ENCODE results near the gene HOXB7. TPM values are rescaled to one million over a fixed set of nuclear protein-coding genes. Genes with fewer than 3 reads are reported as not detected.
A peak's percentile ranks its signal among the peaks of the same experiment; 100 is the strongest.

The HOXB7 gene
- total and polyA plus RNA-seq, 2 experiments from 2014 or later: not detected

GRCh38 chr17:48596735-48597527 is 13.9 kb downstream of the HOXB7 start:
- Histone ChIP-seq H3K79me2 (replicated peaks; ENCODE audit: insufficient read depth) (no peaks in the 10 kb centered on the region), H3K9me2 (ENCODE audit: insufficient read depth) (no peaks in the 10 kb centered on the region), H3K4me2 (peak overlapping the region; percentile 73), H3K36me3 (ENCODE audit: insufficient read depth) (no peaks in the 10 kb centered on the region), H3K4me1 (ENCODE audit: insufficient read depth) (peaks cover 53% of the 10 kb centered on the region), H3K27ac (ENCODE audit: low read depth) (no peak overlapping the region), H4K20me1 (replicated peaks; ENCODE audit: insufficient read depth) (peaks cover 52% of the 10 kb centered on the region), H3F3A (replicated peaks; ENCODE audit: low read depth) (peaks cover 58% of the 10 kb centered on the region), H3K27me3 (ENCODE audit: insufficient read depth) (peaks cover 100% of the 10 kb centered on the region), H3K4me3 (peak overlapping the region; percentile 41; the same call in 1 of the 2 replicates), H2AFZ (no peak overlapping the region)
- TF ChIP-seq ZNF462 (CRISPR knock-in tag; IDR thresholded peaks at IDR 0.05): no peak
- no peak for TF ChIP-seq JUNB (IDR thresholded peaks at IDR 0.05; ENCODE audit: unreplicated experiment)
- no peak for TF ChIP-seq STAT1 (IDR thresholded peaks at IDR 0.05; ENCODE audit: unreplicated experiment)
- TF ChIP-seq, protein P1, sequence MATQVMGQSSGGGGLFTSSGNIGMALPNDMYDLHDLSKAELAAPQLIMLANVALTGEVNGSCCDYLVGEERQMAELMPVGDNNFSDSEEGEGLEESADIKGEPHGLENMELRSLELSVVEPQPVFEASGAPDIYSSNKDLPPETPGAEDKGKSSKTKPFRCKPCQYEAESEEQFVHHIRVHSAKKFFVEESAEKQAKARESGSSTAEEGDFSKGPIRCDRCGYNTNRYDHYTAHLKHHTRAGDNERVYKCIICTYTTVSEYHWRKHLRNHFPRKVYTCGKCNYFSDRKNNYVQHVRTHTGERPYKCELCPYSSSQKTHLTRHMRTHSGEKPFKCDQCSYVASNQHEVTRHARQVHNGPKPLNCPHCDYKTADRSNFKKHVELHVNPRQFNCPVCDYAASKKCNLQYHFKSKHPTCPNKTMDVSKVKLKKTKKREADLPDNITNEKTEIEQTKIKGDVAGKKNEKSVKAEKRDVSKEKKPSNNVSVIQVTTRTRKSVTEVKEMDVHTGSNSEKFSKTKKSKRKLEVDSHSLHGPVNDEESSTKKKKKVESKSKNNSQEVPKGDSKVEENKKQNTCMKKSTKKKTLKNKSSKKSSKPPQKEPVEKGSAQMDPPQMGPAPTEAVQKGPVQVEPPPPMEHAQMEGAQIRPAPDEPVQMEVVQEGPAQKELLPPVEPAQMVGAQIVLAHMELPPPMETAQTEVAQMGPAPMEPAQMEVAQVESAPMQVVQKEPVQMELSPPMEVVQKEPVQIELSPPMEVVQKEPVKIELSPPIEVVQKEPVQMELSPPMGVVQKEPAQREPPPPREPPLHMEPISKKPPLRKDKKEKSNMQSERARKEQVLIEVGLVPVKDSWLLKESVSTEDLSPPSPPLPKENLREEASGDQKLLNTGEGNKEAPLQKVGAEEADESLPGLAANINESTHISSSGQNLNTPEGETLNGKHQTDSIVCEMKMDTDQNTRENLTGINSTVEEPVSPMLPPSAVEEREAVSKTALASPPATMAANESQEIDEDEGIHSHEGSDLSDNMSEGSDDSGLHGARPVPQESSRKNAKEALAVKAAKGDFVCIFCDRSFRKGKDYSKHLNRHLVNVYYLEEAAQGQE (IDR thresholded peaks at IDR 0.05; ENCODE audit: unreplicated experiment): no peak
- no peak; the same call in 1 of the 2 replicates for TF ChIP-seq POLR2AphosphoS5 (IDR thresholded peaks at IDR 0.05; ENCODE audit: low read depth)
- TF ChIP-seq NANOG (IDR thresholded peaks at IDR 0.05; ENCODE audit: borderline replicate concordance): no peak
- no peak for TF ChIP-seq ZNF114 (CRISPR knock-in tag; IDR thresholded peaks at IDR 0.05)
- no peak for TF ChIP-seq CREB1 (CRISPR knock-in tag; IDR thresholded peaks at IDR 0.05; ENCODE audit: low read depth)
- no peak for TF ChIP-seq ZNF331 (CRISPR knock-in tag; IDR thresholded peaks at IDR 0.05; ENCODE audit: low read depth)
- peak; percentile 79 for TF ChIP-seq EZH2 (IDR thresholded peaks at IDR 0.05; ENCODE audit: low read depth, unreplicated experiment)
- TF ChIP-seq ETS1 (IDR thresholded peaks at IDR 0.05): no peak
- TF ChIP-seq, protein P2, sequence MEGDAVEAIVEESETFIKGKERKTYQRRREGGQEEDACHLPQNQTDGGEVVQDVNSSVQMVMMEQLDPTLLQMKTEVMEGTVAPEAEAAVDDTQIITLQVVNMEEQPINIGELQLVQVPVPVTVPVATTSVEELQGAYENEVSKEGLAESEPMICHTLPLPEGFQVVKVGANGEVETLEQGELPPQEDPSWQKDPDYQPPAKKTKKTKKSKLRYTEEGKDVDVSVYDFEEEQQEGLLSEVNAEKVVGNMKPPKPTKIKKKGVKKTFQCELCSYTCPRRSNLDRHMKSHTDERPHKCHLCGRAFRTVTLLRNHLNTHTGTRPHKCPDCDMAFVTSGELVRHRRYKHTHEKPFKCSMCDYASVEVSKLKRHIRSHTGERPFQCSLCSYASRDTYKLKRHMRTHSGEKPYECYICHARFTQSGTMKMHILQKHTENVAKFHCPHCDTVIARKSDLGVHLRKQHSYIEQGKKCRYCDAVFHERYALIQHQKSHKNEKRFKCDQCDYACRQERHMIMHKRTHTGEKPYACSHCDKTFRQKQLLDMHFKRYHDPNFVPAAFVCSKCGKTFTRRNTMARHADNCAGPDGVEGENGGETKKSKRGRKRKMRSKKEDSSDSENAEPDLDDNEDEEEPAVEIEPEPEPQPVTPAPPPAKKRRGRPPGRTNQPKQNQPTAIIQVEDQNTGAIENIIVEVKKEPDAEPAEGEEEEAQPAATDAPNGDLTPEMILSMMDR (conservative IDR thresholded peaks at IDR 0.05; ENCODE audit: low read depth in 2 of 2): peak in 1 of 2 experiments; percentile 37; a peak in 2 of 4 replicates
- no peak for TF ChIP-seq EZH2phosphoT487 (IDR thresholded peaks at IDR 0.05; ENCODE audit: unreplicated experiment)
- peak overlapping the region; percentile 52; the same call in 1 of the 3 replicates for H3K4me3 Mint-ChIP-seq
- H3K27me3 Mint-ChIP-seq (ENCODE audit: insufficient read depth, low read depth, poor library complexity): peaks cover 100% of the 10 kb centered on the region
- ATAC-seq: peak; percentile 2; the same call in 2 of the 3 replicates
- peak; percentile 81 for DNase-seq (ENCODE audit: low spot score)
- H3K36me3 Mint-ChIP-seq (ENCODE audit: low read depth): peaks cover 3% of the 10 kb centered on the region; the same call in 1 of the 3 replicates
- no peak overlapping the region for H3K27ac Mint-ChIP-seq
- peaks cover 33% of the 10 kb centered on the region for H3K4me1 Mint-ChIP-seq
- H3K9me3 Mint-ChIP-seq: no peaks in the 10 kb centered on the region; the same call in 2 of the 3 replicates

Data from GM23338 (cell line).